Activated naive CD8-positive, alpha-beta T cell treated with anti-CD3 and anti-CD28 coated beads, Interleukin-2, amount 50 U/mL, for 24 hours (primary cell): ENCODE results near the gene ZGRF1.
A peak's percentile ranks its signal among the peaks of the same experiment; 100 is the strongest.
"Not testable (repeated sequence)": the region's sequence is repeated elsewhere in the genome, so short reads cannot be mapped to it uniquely, and the experiment has no call there.

ENCODE experiments used
- ATAC-seq: fragments of 150-1000 bp; cut with Tn5 transposase; one replicate; pipeline ENCODE4 v1.10.0; 2021
- DNase-seq: peaks from one replicate; pipeline ENCODE4 v3.0.0; 2021
- H3K27ac Mint-ChIP-seq: one replicate; pipeline ENCODE4 v1.8.0; 2021; ENCODE audit warnings: mild to moderate bottlenecking, mixed read lengths
- H3K27me3 Mint-ChIP-seq: one replicate; pipeline ENCODE4 v1.8.0; 2021; ENCODE audit warnings: mixed read lengths
- H3K36me3 Mint-ChIP-seq: one replicate; pipeline ENCODE4 v1.8.0; 2021; ENCODE audit warnings: low read depth, mixed read lengths
- H3K4me1 Mint-ChIP-seq: one replicate; pipeline ENCODE4 v1.8.0; 2021; ENCODE audit warnings: mixed read lengths
- H3K4me3 Mint-ChIP-seq: one replicate; pipeline ENCODE4 v1.8.0; 2021; ENCODE audit warnings: mild to moderate bottlenecking, moderate library complexity, mixed read lengths
- H3K9me3 Mint-ChIP-seq: one replicate; pipeline ENCODE4 v1.8.0; 2021; ENCODE audit warnings: mixed read lengths

Gene ZGRF1, protein sequence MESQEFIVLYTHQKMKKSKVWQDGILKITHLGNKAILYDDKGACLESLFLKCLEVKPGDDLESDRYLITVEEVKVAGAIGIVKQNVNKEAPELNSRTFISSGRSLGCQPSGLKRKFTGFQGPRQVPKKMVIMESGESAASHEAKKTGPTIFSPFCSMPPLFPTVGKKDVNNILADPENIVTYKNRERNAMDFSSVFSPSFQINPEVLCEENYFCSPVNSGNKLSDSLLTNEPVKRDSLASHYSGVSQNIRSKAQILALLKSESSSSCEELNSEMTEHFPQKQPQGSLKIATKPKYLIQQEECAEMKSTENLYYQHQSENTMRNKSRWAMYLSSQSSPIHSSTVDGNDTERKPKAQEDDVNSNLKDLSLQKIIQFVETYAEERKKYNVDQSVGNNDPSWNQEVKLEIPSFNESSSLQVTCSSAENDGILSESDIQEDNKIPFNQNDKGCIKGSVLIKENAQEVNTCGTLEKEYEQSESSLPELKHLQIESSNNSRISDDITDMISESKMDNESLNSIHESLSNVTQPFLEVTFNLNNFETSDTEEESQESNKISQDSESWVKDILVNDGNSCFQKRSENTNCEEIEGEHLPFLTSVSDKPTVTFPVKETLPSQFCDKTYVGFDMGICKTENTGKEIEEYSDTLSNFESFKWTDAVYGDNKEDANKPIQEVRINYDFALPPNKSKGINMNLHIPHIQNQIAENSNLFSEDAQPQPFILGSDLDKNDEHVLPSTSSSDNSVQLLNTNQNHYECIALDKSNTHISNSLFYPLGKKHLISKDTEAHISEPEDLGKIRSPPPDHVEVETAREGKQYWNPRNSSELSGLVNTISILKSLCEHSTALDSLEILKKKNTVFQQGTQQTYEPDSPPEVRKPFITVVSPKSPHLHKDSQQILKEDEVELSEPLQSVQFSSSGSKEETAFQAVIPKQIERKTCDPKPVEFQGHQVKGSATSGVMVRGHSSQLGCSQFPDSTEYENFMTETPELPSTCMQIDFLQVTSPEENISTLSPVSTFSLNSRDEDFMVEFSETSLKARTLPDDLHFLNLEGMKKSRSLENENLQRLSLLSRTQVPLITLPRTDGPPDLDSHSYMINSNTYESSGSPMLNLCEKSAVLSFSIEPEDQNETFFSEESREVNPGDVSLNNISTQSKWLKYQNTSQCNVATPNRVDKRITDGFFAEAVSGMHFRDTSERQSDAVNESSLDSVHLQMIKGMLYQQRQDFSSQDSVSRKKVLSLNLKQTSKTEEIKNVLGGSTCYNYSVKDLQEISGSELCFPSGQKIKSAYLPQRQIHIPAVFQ (N-terminal part only)

DNA sequence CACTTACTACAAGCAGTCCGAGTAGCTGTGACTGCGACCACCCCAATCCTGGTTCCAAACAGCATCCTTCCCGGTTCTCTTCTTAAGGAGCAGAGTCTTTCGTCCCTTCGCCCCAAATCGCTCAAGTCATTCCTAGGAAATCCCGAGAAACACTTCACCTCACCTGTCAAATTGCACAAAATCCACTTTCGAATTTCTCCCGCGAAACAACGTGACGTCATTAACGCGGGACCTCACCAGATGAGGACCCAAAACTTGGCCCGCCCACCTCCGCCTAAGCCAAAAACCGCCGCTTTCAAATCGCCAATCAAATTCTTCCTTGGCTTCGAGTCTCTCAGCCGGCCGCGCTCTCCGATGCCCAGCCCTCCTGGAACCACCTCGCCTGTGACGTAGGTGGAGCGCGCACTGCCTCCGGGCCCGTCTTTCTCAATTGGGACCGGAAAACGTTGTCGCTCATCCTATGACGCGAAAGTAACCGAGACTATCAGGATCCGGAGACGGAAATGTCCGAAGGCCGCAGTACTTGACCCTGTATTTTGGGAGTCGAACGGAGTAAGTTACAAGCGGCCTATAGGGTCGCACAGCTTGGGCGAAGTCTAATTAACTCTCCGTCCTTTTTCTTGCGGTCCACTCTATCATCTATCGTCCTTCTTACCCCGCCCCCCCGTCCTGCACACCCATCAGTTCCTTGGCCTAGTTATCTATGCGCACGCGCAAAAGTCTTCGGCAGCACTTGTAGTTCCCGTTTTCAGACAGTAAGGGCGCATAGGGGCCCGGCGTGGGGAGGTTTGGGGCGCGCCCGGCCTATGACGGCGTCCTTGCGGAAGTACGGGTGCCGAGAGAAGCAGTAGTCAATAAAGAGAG is at the start of gene ZGRF1, which contains the start of gene LARP7:
ZGRF1 (minus strand) TSS at position 222 of the 864 bp plus-strand sequence. CDS start 3,733 bp downstream, outside the sequence.
LARP7 (plus strand) TSS at position 456 of the 864 bp plus-strand sequence. CDS start 7,527 bp downstream, outside the sequence.
- peak; percentile 96 for ATAC-seq
- DNase-seq: peak; percentile 96
- Mint-ChIP-seq H3K9me3 (no peaks in the 10 kb centered on the region), H3K4me3 (no peak within 1 kb of the TSS), H3K27me3 (no peaks in the 10 kb centered on the region), H3K27ac (no peak within 1 kb of the TSS), H3K36me3 (peaks cover 6% of the 10 kb centered on the region), H3K4me1 (peaks cover 25% of the 10 kb centered on the region)

DNA sequence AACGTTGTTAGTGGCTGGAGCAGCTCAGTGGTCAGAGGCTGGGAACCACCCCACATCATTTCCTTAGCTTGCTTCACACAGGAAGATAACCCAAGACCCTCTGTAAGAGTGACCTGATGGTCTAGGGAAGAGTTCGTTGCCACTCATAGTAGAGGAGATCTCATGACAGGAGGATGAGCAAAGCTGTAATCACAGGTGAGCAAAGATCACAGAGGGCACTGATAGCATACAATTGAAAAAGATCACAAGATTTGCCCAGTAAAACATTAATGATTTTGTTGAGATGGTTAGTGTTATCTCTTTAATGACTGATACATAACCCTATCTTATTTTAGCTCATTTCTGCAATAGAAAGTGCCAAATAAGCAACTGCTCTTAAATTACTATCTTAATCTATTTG is 44.3 kb upstream of the ZGRF1 start:
- Mint-ChIP-seq H3K27me3 (no peaks in the 10 kb centered on the region), H3K4me1 (no peaks in the 10 kb centered on the region), H3K9me3 (no peaks in the 10 kb centered on the region), H3K4me3 (no peak overlapping the region), H3K27ac (no peak overlapping the region), H3K36me3 (no peaks in the 10 kb centered on the region)
- ATAC-seq (no peak), DNase-seq (no peak)

DNA sequence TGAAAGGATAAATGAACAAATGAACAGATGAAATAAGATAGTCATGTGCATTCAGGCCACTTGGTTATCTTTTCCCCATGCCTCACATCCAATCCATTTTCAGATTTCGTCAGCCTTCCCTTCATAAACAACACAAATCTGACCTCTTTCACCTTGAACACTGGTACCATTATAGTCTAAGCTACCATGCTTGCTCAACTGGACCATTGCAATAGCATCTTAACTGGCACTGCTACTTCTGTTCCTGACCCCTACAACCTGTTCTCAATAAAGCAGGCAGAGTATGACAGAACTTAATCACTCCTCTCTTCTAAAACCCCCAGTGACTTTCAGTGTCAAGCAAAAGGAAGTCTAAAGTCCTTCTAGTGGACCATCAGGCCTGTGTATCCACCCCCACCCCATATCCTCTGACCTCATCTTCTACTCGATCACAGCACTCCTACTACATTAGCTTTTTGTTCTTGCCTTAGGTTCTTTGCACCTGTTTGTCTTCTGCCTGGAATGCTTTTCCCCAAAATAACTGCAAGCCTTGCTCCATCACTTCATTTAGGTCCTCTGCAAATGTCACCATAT is 40.9 kb upstream of the ZGRF1 start:
- no peak for DNase-seq
- no peaks in the 10 kb centered on the region for H3K4me1 Mint-ChIP-seq
- no peak overlapping the region for H3K4me3 Mint-ChIP-seq
- no peaks in the 10 kb centered on the region for H3K36me3 Mint-ChIP-seq
- no peaks in the 10 kb centered on the region for H3K27me3 Mint-ChIP-seq
- no peak for ATAC-seq
- H3K9me3 Mint-ChIP-seq: no peaks in the 10 kb centered on the region
- H3K27ac Mint-ChIP-seq: no peak overlapping the region

DNA sequence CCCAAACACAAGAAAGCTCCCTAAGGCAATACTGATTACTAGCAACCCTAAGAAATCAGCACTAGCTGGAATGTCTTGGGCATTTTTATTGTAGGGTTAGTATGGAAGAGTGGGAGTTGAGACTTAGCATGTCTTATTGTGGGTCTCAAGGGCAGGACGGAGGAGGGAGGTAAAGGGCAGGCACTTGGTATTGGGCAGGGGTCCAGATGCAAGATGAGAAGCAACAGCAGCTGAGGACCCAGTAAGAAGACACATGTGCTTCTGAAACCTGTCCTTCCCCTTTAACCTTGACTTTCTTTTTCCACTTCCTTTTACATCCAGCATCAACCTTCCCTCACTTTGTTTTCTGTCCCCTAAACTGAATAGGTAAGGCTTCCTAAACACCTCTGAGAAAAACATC is 37.7 kb upstream of the ZGRF1 start:
- Mint-ChIP-seq H3K9me3 (no peaks in the 10 kb centered on the region), H3K27ac (no peak overlapping the region), H3K36me3 (no peaks in the 10 kb centered on the region), H3K4me3 (no peak overlapping the region), H3K4me1 (no peaks in the 10 kb centered on the region), H3K27me3 (no peaks in the 10 kb centered on the region)
- DNase-seq: no peak
- no peak for ATAC-seq

DNA sequence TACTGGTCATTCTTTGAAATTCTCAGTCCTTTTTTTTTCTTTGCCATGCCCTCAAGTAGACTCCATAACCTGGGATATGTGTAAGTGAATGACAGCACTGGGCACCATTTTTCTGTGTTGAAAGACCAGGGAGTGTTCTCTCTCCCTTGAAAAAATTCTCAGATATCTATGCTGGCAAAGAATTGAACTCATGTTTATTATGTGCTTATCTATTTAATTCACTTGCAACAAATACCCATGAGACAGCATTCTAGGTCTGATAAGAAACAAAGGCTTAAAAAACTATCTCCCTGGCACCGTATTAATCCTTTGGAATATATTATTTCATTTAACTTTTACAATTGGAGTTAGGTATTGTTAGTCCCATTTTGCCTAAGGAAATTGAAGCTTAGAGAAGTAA is 37.0 kb upstream of the ZGRF1 start:
- Mint-ChIP-seq H3K4me1 (no peaks in the 10 kb centered on the region), H3K4me3 (no peak overlapping the region), H3K27me3 (no peaks in the 10 kb centered on the region), H3K36me3 (no peaks in the 10 kb centered on the region), H3K9me3 (no peaks in the 10 kb centered on the region), H3K27ac (no peak overlapping the region)
- DNase-seq: no peak
- no peak for ATAC-seq

DNA sequence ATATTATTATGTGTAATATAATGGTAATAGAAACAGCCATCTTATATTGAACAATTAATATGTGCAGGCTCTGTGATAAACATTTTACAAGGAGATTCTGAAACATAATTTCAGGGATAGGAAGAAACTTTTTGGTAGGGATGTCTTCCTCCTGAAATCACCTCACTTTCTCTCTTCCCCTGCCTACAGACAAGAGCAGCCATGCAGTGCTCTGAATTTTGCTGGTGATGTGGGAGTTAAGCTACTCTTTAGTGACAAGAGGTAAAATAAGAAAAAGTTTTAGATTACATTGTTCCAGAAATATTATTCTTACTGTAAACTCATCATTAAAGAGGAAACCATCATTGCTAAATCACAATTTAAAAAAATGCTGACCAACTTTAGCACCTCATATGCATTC is 36.4 kb upstream of the ZGRF1 start:
- Mint-ChIP-seq H3K27ac (no peak overlapping the region), H3K4me3 (no peak overlapping the region), H3K9me3 (no peaks in the 10 kb centered on the region), H3K36me3 (no peaks in the 10 kb centered on the region), H3K27me3 (no peaks in the 10 kb centered on the region), H3K4me1 (no peaks in the 10 kb centered on the region)
- no peak for ATAC-seq
- no peak for DNase-seq

DNA sequence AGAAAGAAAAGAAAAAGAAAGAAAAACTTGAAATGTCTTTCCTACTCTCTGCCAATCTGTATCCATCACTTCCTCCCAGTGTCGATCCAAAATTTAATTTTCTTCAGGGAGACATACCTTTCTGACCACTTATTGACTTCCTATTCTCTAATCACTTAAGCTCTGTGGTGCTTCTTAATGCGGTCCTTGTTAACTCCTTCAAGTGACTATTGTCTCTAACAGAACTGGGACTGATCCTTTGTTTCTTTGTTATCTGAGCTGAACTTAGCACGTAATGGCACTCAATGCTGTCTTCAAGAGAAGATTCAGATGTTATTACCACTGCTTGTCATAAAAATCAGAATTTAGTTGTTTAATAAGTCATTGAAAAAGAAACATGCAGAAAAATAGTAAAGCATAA is 31.4 kb upstream of the ZGRF1 start:
- peaks cover 3% of the 10 kb centered on the region for H3K36me3 Mint-ChIP-seq
- H3K4me3 Mint-ChIP-seq: no peak overlapping the region
- H3K27ac Mint-ChIP-seq: no peak overlapping the region
- H3K4me1 Mint-ChIP-seq: no peaks in the 10 kb centered on the region
- DNase-seq (no peak), ATAC-seq (no peak)
- H3K27me3 Mint-ChIP-seq: no peaks in the 10 kb centered on the region
- H3K9me3 Mint-ChIP-seq: no peaks in the 10 kb centered on the region

DNA sequence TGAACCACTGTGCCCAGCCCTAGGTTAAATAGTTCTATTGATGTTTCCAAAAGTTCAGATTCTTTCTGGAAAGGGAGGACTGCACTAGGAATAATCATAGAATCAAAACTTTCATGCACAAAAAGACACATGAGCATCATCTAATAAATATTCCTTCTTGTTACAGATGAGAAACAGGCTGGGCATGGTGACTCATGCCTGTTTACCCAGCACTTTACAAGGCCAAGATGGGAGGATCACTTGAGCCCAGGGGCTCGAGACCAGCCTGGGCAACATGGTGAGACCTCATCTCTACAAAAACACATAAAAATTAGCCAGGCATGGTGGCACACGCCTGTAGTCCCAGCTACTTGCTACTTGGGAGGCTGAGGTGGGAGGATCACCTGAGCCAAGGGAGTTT is 27.9 kb upstream of the ZGRF1 start:
- ATAC-seq: no peak
- Mint-ChIP-seq H3K36me3 (peaks cover 5% of the 10 kb centered on the region), H3K27ac (no peak overlapping the region), H3K4me1 (no peaks in the 10 kb centered on the region), H3K9me3 (no peaks in the 10 kb centered on the region), H3K4me3 (no peak overlapping the region), H3K27me3 (no peaks in the 10 kb centered on the region)
- DNase-seq: no peak

DNA sequence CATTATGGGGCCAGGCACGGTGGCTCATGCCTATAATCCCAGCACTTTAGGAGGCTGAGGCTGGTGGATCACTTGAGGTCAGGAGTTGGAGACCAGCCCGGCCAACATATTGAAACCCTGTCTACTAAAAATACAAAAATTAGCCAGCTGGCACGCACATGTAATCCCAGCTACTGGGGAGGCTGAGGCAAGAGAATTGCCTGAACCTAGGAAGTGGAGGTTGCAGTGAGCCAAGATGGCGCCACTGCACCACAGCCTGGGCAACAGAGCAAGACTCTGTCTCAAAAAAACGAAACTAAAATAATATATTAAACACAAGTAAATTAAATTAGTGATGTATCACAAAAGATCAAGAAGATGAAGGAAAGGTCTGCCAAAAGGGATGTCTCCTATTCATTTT is 19.4 kb upstream of the ZGRF1 start:
- peaks cover 34% of the 10 kb centered on the region for H3K36me3 Mint-ChIP-seq
- not testable (repeated sequence) for H3K27me3 Mint-ChIP-seq, H3K4me1 Mint-ChIP-seq, H3K27ac Mint-ChIP-seq, ATAC-seq, DNase-seq, H3K9me3 Mint-ChIP-seq, H3K4me3 Mint-ChIP-seq

DNA sequence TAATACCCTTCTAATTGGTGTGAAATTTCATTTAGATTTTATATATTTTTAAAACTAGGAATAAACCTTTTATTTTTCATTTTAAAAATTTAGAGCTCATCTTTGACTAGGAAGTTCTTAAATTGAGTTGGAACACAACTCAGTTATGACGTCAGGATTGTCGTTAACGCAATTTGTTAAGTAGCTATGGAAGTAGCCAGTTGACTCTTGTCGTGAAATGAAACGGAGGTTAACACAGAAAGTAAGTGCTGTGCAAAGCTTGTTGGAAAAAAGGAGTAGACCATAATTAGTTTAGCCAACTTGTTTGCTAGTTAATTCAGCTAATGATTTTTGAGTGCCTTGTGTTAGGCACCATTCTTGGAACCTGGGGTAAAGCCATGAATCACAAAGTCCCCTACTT is 18.6 kb upstream of the ZGRF1 start:
- Mint-ChIP-seq H3K27me3 (no peaks in the 10 kb centered on the region), H3K9me3 (no peaks in the 10 kb centered on the region), H3K4me1 (no peaks in the 10 kb centered on the region), H3K36me3 (peaks cover 37% of the 10 kb centered on the region), H3K27ac (no peak overlapping the region), H3K4me3 (no peak overlapping the region)
- no peak for ATAC-seq
- no peak for DNase-seq

DNA sequence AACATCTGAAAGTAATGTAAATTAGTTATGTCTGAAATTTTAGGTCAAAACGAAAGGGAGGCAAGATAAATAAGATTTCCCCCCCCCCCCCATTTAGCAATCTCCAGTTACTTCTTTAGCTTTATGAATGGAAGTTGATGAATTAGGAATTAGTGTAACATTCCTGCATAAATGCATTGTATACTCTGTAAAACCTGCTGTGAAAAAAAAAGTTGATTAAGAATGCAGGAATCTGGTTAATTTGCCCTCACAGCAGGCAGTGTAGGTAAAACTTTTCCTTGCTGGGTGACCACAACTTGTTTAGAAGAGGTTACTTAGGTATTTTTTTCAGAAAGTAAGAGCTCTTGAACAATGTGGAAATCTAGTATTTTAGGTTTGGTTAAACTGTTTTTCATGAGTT is 15.5 kb upstream of the ZGRF1 start:
- ATAC-seq (no peak), DNase-seq (no peak)
- no peak overlapping the region for H3K27ac Mint-ChIP-seq
- H3K36me3 Mint-ChIP-seq: peaks cover 27% of the 10 kb centered on the region
- no peaks in the 10 kb centered on the region for H3K27me3 Mint-ChIP-seq
- no peak overlapping the region for H3K4me3 Mint-ChIP-seq
- no peaks in the 10 kb centered on the region for H3K4me1 Mint-ChIP-seq
- no peaks in the 10 kb centered on the region for H3K9me3 Mint-ChIP-seq

DNA sequence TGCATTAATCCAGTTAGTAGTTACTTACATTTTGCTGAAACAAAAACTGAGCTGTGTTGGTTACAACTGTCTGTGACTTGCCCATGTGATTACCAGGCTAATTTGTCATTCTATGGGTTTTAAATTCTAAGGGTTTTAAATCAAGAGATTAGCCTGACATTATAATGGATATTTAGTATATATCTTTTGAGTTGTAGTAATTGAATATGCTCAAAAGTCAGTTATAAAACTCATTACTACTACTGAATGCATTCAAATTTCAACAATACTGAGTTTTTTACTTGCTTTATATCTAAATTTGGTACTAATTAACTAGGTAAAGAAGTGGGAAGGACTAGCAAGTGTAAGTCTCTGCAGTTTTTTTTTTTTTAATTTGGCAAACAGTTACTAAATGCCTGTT is 14.9 kb upstream of the ZGRF1 start:
- H3K36me3 Mint-ChIP-seq: peaks cover 29% of the 10 kb centered on the region
- no peaks in the 10 kb centered on the region for H3K27me3 Mint-ChIP-seq
- no peaks in the 10 kb centered on the region for H3K9me3 Mint-ChIP-seq
- H3K27ac Mint-ChIP-seq: no peak overlapping the region
- H3K4me3 Mint-ChIP-seq: no peak overlapping the region
- no peak for DNase-seq
- no peaks in the 10 kb centered on the region for H3K4me1 Mint-ChIP-seq
- ATAC-seq: no peak

DNA sequence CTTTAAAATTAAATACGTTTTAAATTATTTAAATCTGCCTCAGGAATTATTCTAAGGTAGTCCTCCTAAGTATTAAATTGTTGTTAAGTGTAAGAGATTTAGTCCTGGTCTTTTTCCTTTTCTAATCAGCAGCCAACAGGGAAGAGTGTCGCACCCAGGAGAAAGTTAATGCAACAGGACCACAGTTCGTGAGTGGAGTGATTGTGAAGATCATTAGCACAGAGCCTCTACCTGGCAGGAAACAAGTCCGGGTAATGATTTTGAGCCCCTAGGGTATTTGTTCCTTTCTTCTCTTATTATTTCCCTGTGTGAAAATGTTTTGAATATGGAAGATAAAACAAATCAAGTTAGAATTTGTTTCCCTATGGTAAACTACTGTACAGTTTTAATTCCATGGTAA is 13.6 kb upstream of the ZGRF1 start:
- no peaks in the 10 kb centered on the region for H3K4me1 Mint-ChIP-seq
- H3K9me3 Mint-ChIP-seq: no peaks in the 10 kb centered on the region
- no peak for DNase-seq
- no peaks in the 10 kb centered on the region for H3K27me3 Mint-ChIP-seq
- H3K36me3 Mint-ChIP-seq: peaks cover 26% of the 10 kb centered on the region
- no peak overlapping the region for H3K27ac Mint-ChIP-seq
- ATAC-seq: no peak
- no peak overlapping the region for H3K4me3 Mint-ChIP-seq
